Measurements from ENCODE around the gene AGAP1.

AGAP1 gene

DNA sequence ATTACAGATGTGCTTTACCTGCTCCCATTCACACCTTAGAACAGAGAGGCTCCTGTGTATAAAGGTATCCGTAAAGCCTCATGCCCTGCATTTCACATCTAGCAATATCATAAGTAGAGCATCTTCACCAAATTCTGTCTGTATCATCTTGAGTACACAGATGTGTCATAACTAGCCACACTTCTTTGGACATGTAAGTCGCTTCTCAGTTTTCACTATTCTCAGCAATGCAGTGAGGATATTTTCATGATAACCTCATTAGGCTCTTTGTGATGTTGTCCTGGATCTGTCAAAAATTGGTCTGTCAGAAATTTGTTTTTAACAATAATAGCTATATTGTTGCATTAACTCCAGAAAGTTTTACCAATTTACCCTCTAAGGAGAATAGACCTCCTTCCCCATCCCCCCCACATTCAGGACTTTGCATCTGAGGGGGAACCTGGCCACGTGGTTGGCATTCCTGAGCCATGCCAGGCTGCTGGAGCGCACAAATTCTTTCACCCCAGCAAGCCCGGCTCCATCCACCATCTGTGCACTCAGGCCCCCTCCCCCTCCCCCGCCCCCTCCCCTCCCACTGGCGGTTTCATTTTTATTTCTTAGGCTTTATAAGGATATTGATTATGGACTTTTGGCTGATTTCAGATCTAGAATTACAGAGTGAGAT lies 34.1 kb downstream of the AGAP1 start:
- DNase-seq (ENCODE audit: low read depth), result no peak
- no peak overlapping the region for H3K4me3 ChIP-seq (ENCODE audit: low read depth, low read length)
- no peak for TF ChIP-seq CTCF (IDR thresholded peaks at IDR 0.05; ENCODE audit: insufficient read depth, low read depth, low read length, missing control alignments)

- no peak for DNase-seq (ENCODE audit: low read depth)
- H3K4me3 ChIP-seq (ENCODE audit: low read depth, low read length), result no peak overlapping the region
- no peak for TF ChIP-seq CTCF (IDR thresholded peaks at IDR 0.05; ENCODE audit: insufficient read depth, low read depth, low read length, missing control alignments)
These were observed 35.8 kb downstream of the AGAP1 start for GRCh38 chr2:235529621-235530020.

DNA sequence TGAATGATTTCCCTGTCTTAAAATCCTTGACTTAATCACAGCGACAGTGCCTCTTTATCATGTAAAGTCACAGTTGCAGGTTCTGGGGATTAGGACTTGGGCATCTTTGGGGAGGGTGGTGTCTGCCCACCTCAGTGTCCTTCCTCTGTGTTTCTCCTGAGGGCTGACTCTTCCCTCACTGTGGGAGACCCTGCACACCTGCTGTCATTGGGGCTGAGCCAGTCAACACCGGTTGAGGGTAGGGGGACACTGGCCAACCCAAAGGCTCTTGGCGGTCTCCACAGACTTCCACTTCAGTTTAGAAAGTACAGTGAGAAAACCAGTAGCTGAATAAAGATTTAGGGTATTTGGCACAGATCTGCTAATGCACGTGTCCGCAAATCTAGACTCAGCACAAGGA lies 36.9 kb downstream of the AGAP1 start:
- DNase-seq (ENCODE audit: low read depth), result no peak
- no peak overlapping the region for H3K4me3 ChIP-seq (ENCODE audit: low read depth, low read length)
- TF ChIP-seq CTCF (IDR thresholded peaks at IDR 0.05; ENCODE audit: insufficient read depth, low read depth, low read length, missing control alignments), result no peak

- no peak for DNase-seq (ENCODE audit: low read depth)
- H3K4me3 ChIP-seq (ENCODE audit: low read depth, low read length), result no peak overlapping the region
- TF ChIP-seq CTCF (IDR thresholded peaks at IDR 0.05; ENCODE audit: insufficient read depth, low read depth, low read length, missing control alignments), result no peak
These were observed 38.5 kb downstream of the AGAP1 start for GRCh38 chr2:235532307-235532706.

DNA sequence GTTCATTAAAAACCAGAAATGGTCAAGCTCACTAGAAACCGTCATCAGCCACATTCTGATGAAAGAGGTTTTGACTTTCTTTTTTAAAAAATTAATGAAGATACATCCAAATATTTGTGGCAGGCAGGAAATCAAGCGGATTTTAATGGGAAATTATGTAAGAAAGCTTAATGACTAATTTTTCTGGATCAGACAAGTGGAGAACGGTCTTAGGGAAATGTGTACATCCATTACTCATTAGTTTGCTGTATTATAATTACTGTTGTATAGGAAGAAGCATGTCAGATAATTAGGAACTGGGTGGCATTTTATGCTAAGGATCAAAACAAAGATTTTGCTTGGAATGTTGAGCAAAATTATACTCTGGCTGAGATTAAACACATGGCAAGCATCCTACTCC lies 39.4 kb downstream of the AGAP1 start:
- H3K4me3 ChIP-seq (ENCODE audit: low read depth, low read length), result no peak overlapping the region
- no peak for TF ChIP-seq CTCF (IDR thresholded peaks at IDR 0.05; ENCODE audit: insufficient read depth, low read depth, low read length, missing control alignments)
- no peak for DNase-seq (ENCODE audit: low read depth)

GRCh38 chr2:235533616-235534385 lies 40.0 kb downstream of the AGAP1 start:
- no peak for DNase-seq (ENCODE audit: low read depth)
- no peak for TF ChIP-seq CTCF (IDR thresholded peaks at IDR 0.05; ENCODE audit: insufficient read depth, low read depth, low read length, missing control alignments)
- H3K4me3 ChIP-seq (ENCODE audit: low read depth, low read length), result no peak overlapping the region

Measured in GM12865 (cell line).